Uterus (tissue), 4 donors: ENCODE results near the gene AUP1. TPM values are rescaled to one million over a fixed set of nuclear protein-coding genes. Genes with fewer than 3 reads are reported as not detected.

Experiments used
- total RNA-seq, 4 donors: library from RNA; depleted of rRNA in 3 of 4; stranded (reverse); fragments of >200 nt in 3 of 4; gene quantifications; one replicate each; pipeline versions ENCODE4 v1.1.0 to v1.2.4, GENCODE V29; 2014 to 2023
- donor health status: DM: yes; HTN: yes; CAD: no.

The AUP1 gene
- total RNA-seq, 4 donors from 2014 or later = 62.8 to 87.0 (median 70.7) TPM

Other genes with a start within 250 kb of the AUP1 start
- gene SLC4A5, start 186.3 kb downstream of the AUP1 start, total RNA-seq = 10 to 100 TPM in 1 of 4 donors, 1 to 10 TPM in 3; 2.1 to 15.1 (median 5.3) TPM
- 100 to 1,000 TPM in 2 of 4 donors, 10 to 100 TPM in 2; 48.2 to 140 (median 95.0) TPM for gene DCTN1, start 149.4 kb downstream of the AUP1 start, total RNA-seq
- 1 to 10 TPM in 3 of 4 donors, not detected in 1; 2.1 to 5.7 (median 2.9) TPM for gene C2orf81, start 108.1 kb downstream of the AUP1 start, total RNA-seq
- 10 to 100 TPM in 3 of 4 donors, not detected in 1; 12.3 to 19.7 (median 16.3) TPM for gene WDR54, start 108.0 kb downstream of the AUP1 start, total RNA-seq
- gene RTKN, start 87.8 kb downstream of the AUP1 start, total RNA-seq = 10 to 100 TPM in 2 of 4 donors, 1 to 10 TPM in 2; 9.8 to 36.3 (median 12.0) TPM
- 10 to 100 TPM; 28.5 to 63.3 (median 48.0) TPM for gene INO80B, start 74.6 kb downstream of the AUP1 start, total RNA-seq
- 10 to 100 TPM; 25.4 to 74.2 (median 50.8) TPM for gene WBP1, start 71.3 kb downstream of the AUP1 start, total RNA-seq
- gene MOGS, start 64.3 kb downstream of the AUP1 start, total RNA-seq = 10 to 100 TPM; 20.2 to 56.2 (median 29.8) TPM
- 100 to 1,000 TPM in 1 of 4 donors, 10 to 100 TPM in 2, 1 to 10 TPM in 1; 8.8 to 101 (median 45.8) TPM for gene MRPL53, start 57.0 kb downstream of the AUP1 start, total RNA-seq
- 10 to 100 TPM; 10.9 to 42.8 (median 35.7) TPM for gene CCDC142, start 46.7 kb downstream of the AUP1 start, total RNA-seq
- 10 to 100 TPM in 3 of 4 donors, 1 to 10 TPM in 1; 8.5 to 29.2 (median 17.5) TPM for gene TTC31, start 46.6 kb downstream of the AUP1 start, total RNA-seq
- 1 to 10 TPM in 1 of 4 donors, not detected in 3; 2.9 TPM for gene LBX2, start 30.1 kb downstream of the AUP1 start, total RNA-seq
- 10 to 100 TPM in 2 of 4 donors, 1 to 10 TPM in 2; 2.9 to 11.3 (median 9.7) TPM for gene PCGF1, start 22.0 kb downstream of the AUP1 start, total RNA-seq
- gene TLX2, start 15.3 kb downstream of the AUP1 start, total RNA-seq = under 1 TPM in 1 of 4 donors, not detected in 3; 0.55 TPM
- gene DQX1, start 3.5 kb downstream of the AUP1 start, total RNA-seq = not detected
- 10 to 100 TPM; 13.1 to 40.1 (median 33.9) TPM for gene HTRA2, start 227 bp upstream of the AUP1 start, total RNA-seq
- gene LOXL3, start 24.2 kb upstream of the AUP1 start, total RNA-seq = 10 to 100 TPM in 3 of 4 donors, 1 to 10 TPM in 1; 9.5 to 26.5 (median 17.5) TPM
- gene DOK1, start 25.0 kb upstream of the AUP1 start, total RNA-seq = 10 to 100 TPM in 3 of 4 donors, under 1 TPM in 1; 0.29 to 85.0 (median 13.8) TPM
- gene M1AP, start 118.6 kb upstream of the AUP1 start, total RNA-seq = under 1 TPM in 2 of 4 donors, not detected in 2; 0.49 to 0.76 TPM
- gene SEMA4F, start 124.5 kb upstream of the AUP1 start, total RNA-seq = 10 to 100 TPM in 1 of 4 donors, 1 to 10 TPM in 3; 1.3 to 14.5 (median 4.8) TPM